HEK293 (cell line): ENCODE measurements around the gene FKBP10.

Source experiments
- BCL11A ChIP-seq: fragments of 450-650 bp; formaldehyde crosslinking; IDR thresholded peaks from 2 replicates; pipeline ENCODE4 v1.5.1; 2016; ENCODE audit warnings: low read depth, missing biosample characterization, missing genetic modification characterization
- GLI4 ChIP-seq: fragments of 450-650 bp; formaldehyde crosslinking; IDR thresholded peaks from 2 replicates; pipeline ENCODE4 v1.5.1; 2016; ENCODE audit warnings: missing biosample characterization, missing genetic modification characterization
- GLIS2 ChIP-seq: fragments of 450-650 bp; formaldehyde crosslinking; IDR thresholded peaks from 2 replicates; pipeline ENCODE4 v1.5.1; 2016; ENCODE audit warnings: missing biosample characterization, missing genetic modification characterization
- KLF10 ChIP-seq: fragments of 450-650 bp; IDR thresholded peaks from 2 replicates; pipeline ENCODE4 v1.5.1; 2018; ENCODE audit warnings: missing biosample characterization, mild to moderate bottlenecking, missing genetic modification characterization
- KLF16 ChIP-seq: fragments of 450-650 bp; formaldehyde crosslinking; IDR thresholded peaks from 2 replicates; pipeline ENCODE4 v1.5.1; 2017; ENCODE audit warnings: missing biosample characterization, missing genetic modification characterization
- MYNN ChIP-seq: fragments of 450-650 bp; formaldehyde crosslinking; IDR thresholded peaks from 2 replicates; pipeline ENCODE4 v1.5.1; 2016; ENCODE audit warnings: missing biosample characterization, missing genetic modification characterization, borderline replicate concordance
- OSR2 ChIP-seq: fragments of 450-650 bp; formaldehyde crosslinking; IDR thresholded peaks from 2 replicates; pipeline ENCODE4 v1.5.1; 2016; ENCODE audit warnings: missing biosample characterization, missing genetic modification characterization
- PATZ1 ChIP-seq: fragments of 450-650 bp; formaldehyde crosslinking; IDR thresholded peaks from 2 replicates; pipeline ENCODE4 v1.5.1; 2016; ENCODE audit warnings: missing biosample characterization, missing genetic modification characterization
- REPIN1 ChIP-seq: fragments of 450-650 bp; formaldehyde crosslinking; IDR thresholded peaks from 2 replicates; pipeline ENCODE4 v1.5.1; 2017; ENCODE audit warnings: missing biosample characterization, missing genetic modification characterization, low read depth
- SP7 ChIP-seq: fragments of 450-650 bp; formaldehyde crosslinking; IDR thresholded peaks from 2 replicates; pipeline ENCODE4 v1.5.1; 2016; ENCODE audit warnings: missing biosample characterization, missing genetic modification characterization
- ZBTB1 ChIP-seq: fragments of 450-650 bp; formaldehyde crosslinking; IDR thresholded peaks from 2 replicates; pipeline ENCODE4 v1.5.1; 2016; ENCODE audit warnings: missing biosample characterization, missing genetic modification characterization
- ZBTB17 ChIP-seq: fragments of 450-650 bp; formaldehyde crosslinking; IDR thresholded peaks from 2 replicates; pipeline ENCODE4 v1.5.1; 2016; ENCODE audit warnings: missing biosample characterization, missing genetic modification characterization
- ZFHX2 ChIP-seq: fragments of 450-650 bp; formaldehyde crosslinking; conservative IDR thresholded peaks from 2 replicates; pipeline ENCODE4 v1.5.1; 2016; ENCODE audit warnings: missing biosample characterization, missing genetic modification characterization
- ZIC2 ChIP-seq: fragments of 450-650 bp; formaldehyde crosslinking; IDR thresholded peaks from 2 replicates; pipeline ENCODE4 v1.5.1; 2016; ENCODE audit warnings: missing biosample characterization, missing genetic modification characterization
- ZNF10 ChIP-seq: fragments of 450-650 bp; formaldehyde crosslinking; IDR thresholded peaks from 2 replicates; pipeline ENCODE4 v1.5.1; 2017; ENCODE audit warnings: missing biosample characterization, missing genetic modification characterization
- ZNF121 ChIP-seq: fragments of 450-650 bp; formaldehyde crosslinking; IDR thresholded peaks from 2 replicates; pipeline ENCODE4 v1.5.1; 2016; ENCODE audit warnings: missing biosample characterization, missing genetic modification characterization
- ZNF23 ChIP-seq: fragments of 450-650 bp; formaldehyde crosslinking; IDR thresholded peaks from 2 replicates; pipeline ENCODE4 v1.5.1; 2016; ENCODE audit warnings: missing biosample characterization, missing genetic modification characterization, borderline replicate concordance
- ZNF324 ChIP-seq: fragments of 450-650 bp; formaldehyde crosslinking; IDR thresholded peaks from 2 replicates; pipeline ENCODE4 v1.5.1; 2016; ENCODE audit warnings: missing biosample characterization, missing genetic modification characterization
- ZNF366 ChIP-seq: fragments of 450-650 bp; formaldehyde crosslinking; conservative IDR thresholded peaks from 2 replicates; pipeline ENCODE4 v1.5.1; 2016; ENCODE audit warnings: missing biosample characterization, missing genetic modification characterization
- ZNF394 ChIP-seq: fragments of 450-650 bp; formaldehyde crosslinking; IDR thresholded peaks from 2 replicates; pipeline ENCODE4 v1.5.1; 2016; ENCODE audit warnings: missing biosample characterization, missing genetic modification characterization, mild to moderate bottlenecking, moderate library complexity, borderline replicate concordance
- ZNF423 ChIP-seq: fragments of 450-650 bp; formaldehyde crosslinking; IDR thresholded peaks from 2 replicates; pipeline ENCODE4 v1.5.1; 2016; ENCODE audit warnings: missing biosample characterization, missing genetic modification characterization
- ZNF514 ChIP-seq: fragments of 450-650 bp; formaldehyde crosslinking; IDR thresholded peaks from 2 replicates; pipeline ENCODE4 v1.5.1; 2016; ENCODE audit warnings: missing biosample characterization, missing genetic modification characterization
- ZNF558 ChIP-seq: fragments of 450-650 bp; formaldehyde crosslinking; IDR thresholded peaks from 2 replicates; pipeline ENCODE4 v1.5.1; 2016; ENCODE audit warnings: missing biosample characterization, missing genetic modification characterization
- ZNF571 ChIP-seq: fragments of 450-650 bp; formaldehyde crosslinking; IDR thresholded peaks from 2 replicates; pipeline ENCODE4 v1.5.0; 2017; ENCODE audit warnings: missing biosample characterization, missing genetic modification characterization
- ZNF600 ChIP-seq: fragments of 450-650 bp; formaldehyde crosslinking; IDR thresholded peaks from 2 replicates; pipeline ENCODE4 v1.5.1; 2016; ENCODE audit warnings: missing biosample characterization, missing genetic modification characterization
- ZNF629 ChIP-seq: fragments of 450-650 bp; formaldehyde crosslinking; IDR thresholded peaks from 2 replicates; pipeline ENCODE4 v1.5.1; 2017; ENCODE audit warnings: missing biosample characterization, missing genetic modification characterization
- ZNF654 ChIP-seq: fragments of 450-650 bp; formaldehyde crosslinking; IDR thresholded peaks from 2 replicates; pipeline ENCODE4 v1.5.1; 2016; ENCODE audit warnings: low read depth, missing biosample characterization, missing genetic modification characterization
- ZNF776 ChIP-seq: fragments of 450-650 bp; formaldehyde crosslinking; IDR thresholded peaks from 2 replicates; pipeline ENCODE4 v1.5.0; 2017; ENCODE audit warnings: missing biosample characterization, missing genetic modification characterization, borderline replicate concordance
- TF ChIP-seq, protein P1 (sequence below): fragments of 450-650 bp; formaldehyde crosslinking; IDR thresholded peaks from 2 replicates; pipeline ENCODE4 v1.5.1; 2016; ENCODE audit warnings: missing biosample characterization, missing genetic modification characterization
- TF ChIP-seq, protein P2 (sequence below): fragments of 450-650 bp; formaldehyde crosslinking; IDR thresholded peaks from 2 replicates; pipeline ENCODE4 v1.5.1; 2017; ENCODE audit warnings: missing biosample characterization, mild to moderate bottlenecking, missing genetic modification characterization, moderate library complexity
- TF ChIP-seq, protein P3 (sequence below): fragments of 450-650 bp; formaldehyde crosslinking; IDR thresholded peaks from 2 replicates; pipeline ENCODE4 v1.5.1; 2016; ENCODE audit warnings: missing biosample characterization, missing genetic modification characterization
- TF ChIP-seq, protein P4 (sequence below): fragments of 450-650 bp; formaldehyde crosslinking; IDR thresholded peaks from 2 replicates; pipeline ENCODE4 v1.5.1; 2016; ENCODE audit warnings: missing biosample characterization, missing genetic modification characterization, low read depth

FKBP10 gene

GRCh38 chr17:41777574-41778188 is 35.1 kb upstream of the FKBP10 start (continued):
- TF ChIP-seq, protein P1, sequence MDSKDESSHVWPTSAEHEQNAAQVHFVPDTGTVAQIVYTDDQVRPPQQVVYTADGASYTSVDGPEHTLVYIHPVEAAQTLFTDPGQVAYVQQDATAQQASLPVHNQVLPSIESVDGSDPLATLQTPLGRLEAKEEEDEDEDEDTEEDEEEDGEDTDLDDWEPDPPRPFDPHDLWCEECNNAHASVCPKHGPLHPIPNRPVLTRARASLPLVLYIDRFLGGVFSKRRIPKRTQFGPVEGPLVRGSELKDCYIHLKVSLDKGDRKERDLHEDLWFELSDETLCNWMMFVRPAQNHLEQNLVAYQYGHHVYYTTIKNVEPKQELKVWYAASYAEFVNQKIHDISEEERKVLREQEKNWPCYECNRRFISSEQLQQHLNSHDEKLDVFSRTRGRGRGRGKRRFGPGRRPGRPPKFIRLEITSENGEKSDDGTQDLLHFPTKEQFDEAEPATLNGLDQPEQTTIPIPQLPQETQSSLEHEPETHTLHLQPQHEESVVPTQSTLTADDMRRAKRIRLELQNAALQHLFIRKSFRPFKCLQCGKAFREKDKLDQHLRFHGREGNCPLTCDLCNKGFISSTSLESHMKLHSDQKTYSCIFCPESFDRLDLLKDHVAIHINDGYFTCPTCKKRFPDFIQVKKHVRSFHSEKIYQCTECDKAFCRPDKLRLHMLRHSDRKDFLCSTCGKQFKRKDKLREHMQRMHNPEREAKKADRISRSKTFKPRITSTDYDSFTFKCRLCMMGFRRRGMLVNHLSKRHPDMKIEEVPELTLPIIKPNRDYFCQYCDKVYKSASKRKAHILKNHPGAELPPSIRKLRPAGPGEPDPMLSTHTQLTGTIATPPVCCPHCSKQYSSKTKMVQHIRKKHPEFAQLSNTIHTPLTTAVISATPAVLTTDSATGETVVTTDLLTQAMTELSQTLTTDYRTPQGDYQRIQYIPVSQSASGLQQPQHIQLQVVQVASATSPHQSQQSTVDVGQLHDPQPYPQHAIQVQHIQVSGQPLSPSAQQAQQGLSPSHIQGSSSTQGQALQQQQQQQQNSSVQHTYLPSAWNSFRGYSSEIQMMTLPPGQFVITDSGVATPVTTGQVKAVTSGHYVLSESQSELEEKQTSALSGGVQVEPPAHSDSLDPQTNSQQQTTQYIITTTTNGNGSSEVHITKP (tag by site-specific recombination): peak; percentile 78
- peak; percentile 67 for TF ChIP-seq ZBTB17 (tag by site-specific recombination)
- peak; percentile 72 for TF ChIP-seq PATZ1
- TF ChIP-seq GLIS2 (tag by site-specific recombination): peak; percentile 76
- no peak for TF ChIP-seq BCL11A (tag by site-specific recombination)
- TF ChIP-seq SP7 (tag by site-specific recombination): peak; percentile 73
- peak; percentile 85 for TF ChIP-seq ZNF558 (tag by site-specific recombination)
- TF ChIP-seq, protein P2, sequence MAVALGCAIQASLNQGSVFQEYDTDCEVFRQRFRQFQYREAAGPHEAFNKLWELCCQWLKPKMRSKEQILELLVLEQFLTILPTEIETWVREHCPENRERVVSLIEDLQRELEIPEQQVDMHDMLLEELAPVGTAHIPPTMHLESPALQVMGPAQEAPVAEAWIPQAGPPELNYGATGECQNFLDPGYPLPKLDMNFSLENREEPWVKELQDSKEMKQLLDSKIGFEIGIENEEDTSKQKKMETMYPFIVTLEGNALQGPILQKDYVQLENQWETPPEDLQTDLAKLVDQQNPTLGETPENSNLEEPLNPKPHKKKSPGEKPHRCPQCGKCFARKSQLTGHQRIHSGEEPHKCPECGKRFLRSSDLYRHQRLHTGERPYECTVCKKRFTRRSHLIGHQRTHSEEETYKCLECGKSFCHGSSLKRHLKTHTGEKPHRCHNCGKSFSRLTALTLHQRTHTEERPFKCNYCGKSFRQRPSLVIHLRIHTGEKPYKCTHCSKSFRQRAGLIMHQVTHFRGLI (tag by site-specific recombination): 0 out of 2 replicates have a peak, but pooled peaks have one; percentile 26
- peak; percentile 92 for TF ChIP-seq ZNF600 (tag by site-specific recombination)
- TF ChIP-seq ZFHX2 (tag by site-specific recombination): 0 out of 2 replicates have a peak, but pooled peaks have one; percentile 24
- TF ChIP-seq ZNF394 (tag by site-specific recombination): peak; percentile 56; the same call in 1 of the 2 replicates
- TF ChIP-seq, protein P3, sequence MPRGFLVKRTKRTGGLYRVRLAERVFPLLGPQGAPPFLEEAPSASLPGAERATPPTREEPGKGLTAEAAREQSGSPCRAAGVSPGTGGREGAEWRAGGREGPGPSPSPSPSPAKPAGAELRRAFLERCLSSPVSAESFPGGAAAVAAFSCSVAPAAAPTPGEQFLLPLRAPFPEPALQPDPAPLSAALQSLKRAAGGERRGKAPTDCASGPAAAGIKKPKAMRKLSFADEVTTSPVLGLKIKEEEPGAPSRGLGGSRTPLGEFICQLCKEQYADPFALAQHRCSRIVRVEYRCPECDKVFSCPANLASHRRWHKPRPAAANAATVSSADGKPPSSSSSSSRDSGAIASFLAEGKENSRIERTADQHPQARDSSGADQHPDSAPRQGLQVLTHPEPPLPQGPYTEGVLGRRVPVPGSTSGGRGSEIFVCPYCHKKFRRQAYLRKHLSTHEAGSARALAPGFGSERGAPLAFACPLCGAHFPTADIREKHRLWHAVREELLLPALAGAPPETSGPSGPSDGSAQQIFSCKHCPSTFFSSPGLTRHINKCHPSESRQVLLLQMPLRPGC (tag by site-specific recombination): no peak
- no peak for TF ChIP-seq GLI4 (tag by site-specific recombination)
- no peak for TF ChIP-seq ZNF121 (tag by site-specific recombination)
- TF ChIP-seq MYNN: no peak
- TF ChIP-seq ZNF324 (tag by site-specific recombination): no peak
- TF ChIP-seq ZNF776 (tag by site-specific recombination): no peak
- TF ChIP-seq ZBTB1 (tag by site-specific recombination): no peak
- peak; percentile 79 for TF ChIP-seq ZNF366 (tag by site-specific recombination)
- no peak for TF ChIP-seq REPIN1 (tag by site-specific recombination)
- TF ChIP-seq ZNF423: peak; percentile 91
- peak; percentile 92 for TF ChIP-seq ZNF629
- TF ChIP-seq ZIC2 (tag by site-specific recombination): peak; percentile 99
- no peak for TF ChIP-seq ZNF571 (tag by site-specific recombination)
- no peak for TF ChIP-seq KLF16 (tag by site-specific recombination)
- TF ChIP-seq ZNF10 (tag by site-specific recombination): peak; percentile 57
- no peak; the same call in 1 of the 2 replicates for TF ChIP-seq KLF10 (tag by site-specific recombination)
- no peak for TF ChIP-seq ZNF23 (tag by site-specific recombination)
- peak; percentile 89 for TF ChIP-seq OSR2 (tag by site-specific recombination)
- TF ChIP-seq ZNF514 (tag by site-specific recombination): no peak
- TF ChIP-seq, protein P4, sequence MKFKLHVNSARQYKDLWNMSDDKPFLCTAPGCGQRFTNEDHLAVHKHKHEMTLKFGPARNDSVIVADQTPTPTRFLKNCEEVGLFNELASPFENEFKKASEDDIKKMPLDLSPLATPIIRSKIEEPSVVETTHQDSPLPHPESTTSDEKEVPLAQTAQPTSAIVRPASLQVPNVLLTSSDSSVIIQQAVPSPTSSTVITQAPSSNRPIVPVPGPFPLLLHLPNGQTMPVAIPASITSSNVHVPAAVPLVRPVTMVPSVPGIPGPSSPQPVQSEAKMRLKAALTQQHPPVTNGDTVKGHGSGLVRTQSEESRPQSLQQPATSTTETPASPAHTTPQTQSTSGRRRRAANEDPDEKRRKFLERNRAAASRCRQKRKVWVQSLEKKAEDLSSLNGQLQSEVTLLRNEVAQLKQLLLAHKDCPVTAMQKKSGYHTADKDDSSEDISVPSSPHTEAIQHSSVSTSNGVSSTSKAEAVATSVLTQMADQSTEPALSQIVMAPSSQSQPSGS: no peak
- TF ChIP-seq ZNF654 (tag by site-specific recombination): no peak
